NB4 (cell line): ENCODE measurements around the gene AGAP1.

Experiments
- CTCF ChIP-seq: IDR thresholded peaks from one replicate; pipeline ENCODE4 v1.5.1; 2012; ENCODE audit warnings: low read depth, low read length
- POLR2A ChIP-seq: IDR thresholded peaks from 2 replicates; pipeline ENCODE4 v1.6.1; 2011; ENCODE audit warnings: mild to moderate bottlenecking; ENCODE audit not compliant: insufficient read length; ENCODE audit errors: extremely low read depth
- TF ChIP-seq, protein P1 (sequence below): IDR thresholded peaks from 2 replicates; pipeline ENCODE4 v1.6.1; 2011; ENCODE audit warnings: low read depth, low read length

DNA sequence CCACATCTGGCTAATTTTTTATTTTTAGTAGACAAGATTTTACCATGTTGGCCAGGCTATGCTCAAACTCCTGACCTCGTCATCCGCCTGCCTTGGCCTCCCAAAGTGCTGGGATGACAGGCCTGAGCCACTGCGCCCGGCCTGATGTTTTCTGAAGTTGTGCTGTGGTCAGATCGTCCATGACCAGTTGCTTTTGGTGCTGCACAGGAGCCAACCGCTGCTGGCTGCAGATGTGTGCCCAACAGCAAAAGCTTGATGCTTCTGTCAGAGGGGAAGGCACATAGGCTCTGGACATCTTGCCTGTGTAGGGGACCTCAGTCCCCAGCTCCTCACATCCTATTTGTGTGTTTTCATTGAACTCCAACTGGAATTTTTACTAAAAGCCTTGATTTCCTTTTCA lies 218.3 kb downstream of the AGAP1 start:
- no peak for TF ChIP-seq CTCF
- TF ChIP-seq, protein P1, sequence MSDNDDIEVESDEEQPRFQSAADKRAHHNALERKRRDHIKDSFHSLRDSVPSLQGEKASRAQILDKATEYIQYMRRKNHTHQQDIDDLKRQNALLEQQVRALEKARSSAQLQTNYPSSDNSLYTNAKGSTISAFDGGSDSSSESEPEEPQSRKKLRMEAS: no peak
- TF ChIP-seq POLR2A: no peak
